Gastroesophageal sphincter (tissue), 4 donors: ENCODE data around the gene NUF2. TPM values are rescaled to one million over a fixed set of nuclear protein-coding genes. Genes with fewer than 3 reads are reported as not detected.

Experiments
- ATAC-seq: fragments of 150-250 bp; one replicate; pipeline ENCODE4 v1.9.1; 2016; ENCODE audit warnings: mild to moderate bottlenecking, moderate library complexity
- H3K27ac ChIP-seq, 4 donors: fragments of 200-600 bp; sonication (generic) in 3 of 4; 1 replicate in 3 of 4; 2 replicates in 1 of 4; pipeline ENCODE4 v1.5.1; 2016 to 2019
- H3K27me3 ChIP-seq: fragments of 200-600 bp; sonication (generic); one replicate; pipeline ENCODE4 v1.5.1; 2019
- H3K36me3 ChIP-seq, 2 donors: fragments of 200-600 bp; sonication (generic); one replicate each; pipeline ENCODE4 v1.5.1; 2019; ENCODE audit warnings: control low read depth in 1 of 2
- H3K4me1 ChIP-seq, 3 donors: fragments of 200-600 bp; sonication (generic); 1 replicate in 2 of 3; 2 replicates in 1 of 3; pipeline ENCODE4 v1.5.1; 2016 to 2019; ENCODE audit warnings: control low read depth in 2 of 3
- H3K4me3 ChIP-seq, 2 donors: fragments of 200-600 bp; sonication (generic); one replicate each; pipeline ENCODE4 v1.5.1; 2019; ENCODE audit warnings: mild to moderate bottlenecking in 1 of 2, moderate library complexity in 1 of 2
- H3K9me3 ChIP-seq, 3 donors: fragments of 200-600 bp; sonication (generic); one replicate each; pipeline ENCODE4 v1.5.1; 2017 to 2019; ENCODE audit warnings: control low read depth in 2 of 3
- CTCF ChIP-seq, 4 experiments: fragments of 200-600 bp in 2 of 4; fragments of 450-650 bp in 2 of 4; sonication (generic) in 1 of 4; IDR thresholded peaks; one replicate each; pipeline ENCODE4 v1.5.1; 2017 to 2019; ENCODE audit warnings: antibody characterized with exemption in 4 of 4, mild to moderate bottlenecking in 2 of 4, moderate library complexity in 2 of 4
- EP300 ChIP-seq: sonication (generic); formaldehyde crosslinking; IDR thresholded peaks from one replicate; pipeline ENCODE4 v1.6.1; 2017; ENCODE audit warnings: antibody characterized with exemption, mild to moderate bottlenecking
- POLR2A ChIP-seq, 2 donors: fragments of 450-650 bp; IDR thresholded peaks; one replicate each; pipeline ENCODE4 v1.6.1; 2017; ENCODE audit warnings: antibody characterized with exemption in 2 of 2, mild to moderate bottlenecking in 2 of 2, moderate library complexity in 1 of 2
- POLR2AphosphoS5 ChIP-seq: sonication (generic); formaldehyde crosslinking; IDR thresholded peaks from one replicate; pipeline ENCODE4 v1.6.1; 2017; ENCODE audit warnings: antibody characterized with exemption
- WGBS, 2 donors: methylation state at CpG; one replicate each; pipeline ENCODE4 v1.1.5; 2018; ENCODE audit warnings: low coverage in 1 of 2; 5-methylcytosine and 5-hydroxymethylcytosine counted together
- total RNA-seq, 4 donors: library from RNA; depleted of rRNA; stranded (reverse); fragments of >200 nt; gene quantifications; one replicate each; pipeline ENCODE4 v1.1.0, GENCODE V29; 2016

NUF2 gene
- total RNA-seq, 4 donors from 2014 or later, result 0.94 to 1.7 TPM; not detected in 2

GRCh38 chr1:163399001-163399400, 77.2 kb downstream of the NUF2 start:
- ATAC-seq, result no peak
- 60 to 88% methylated on average over 1 to 5 of the region's 5 CpGs for WGBS, 2 donors
- Histone ChIP-seq H3K36me3 (no peaks in the 10 kb centered on the region), H3K4me1 (peaks cover 0 to 10% (median 0%) of the 10 kb centered on the region in 3 donors), H3K27ac (no peak overlapping the region), H3K9me3 (no peaks in the 10 kb centered on the region), H3K27me3 (no peaks in the 10 kb centered on the region), H3K4me3 (no peak overlapping the region)
- TF ChIP-seq EP300, result no peak
- no peak for TF ChIP-seq POLR2A (IDR thresholded peaks at IDR 0.05)
- no peak for TF ChIP-seq CTCF (IDR thresholded peaks at IDR 0.05)
- TF ChIP-seq POLR2AphosphoS5, result no peak

GRCh38 chr1:163399976-163400601, 78.3 kb downstream of the NUF2 start:
- Histone ChIP-seq H3K27me3 (no peaks in the 10 kb centered on the region), H3K9me3 (no peaks in the 10 kb centered on the region), H3K36me3 (no peaks in the 10 kb centered on the region), H3K27ac (no peak overlapping the region), H3K4me1 (peaks cover 0 to 10% (median 0%) of the 10 kb centered on the region in 3 donors), H3K4me3 (no peak overlapping the region)
- WGBS, 2 donors, result 22 to 52% methylated on average over 3 to 5 of the region's 9 CpGs
- TF ChIP-seq POLR2AphosphoS5 (no peak), POLR2A (IDR thresholded peaks at IDR 0.05) (no peak), CTCF (IDR thresholded peaks at IDR 0.05) (no peak), EP300 (no peak)
- no peak for ATAC-seq

DNA sequence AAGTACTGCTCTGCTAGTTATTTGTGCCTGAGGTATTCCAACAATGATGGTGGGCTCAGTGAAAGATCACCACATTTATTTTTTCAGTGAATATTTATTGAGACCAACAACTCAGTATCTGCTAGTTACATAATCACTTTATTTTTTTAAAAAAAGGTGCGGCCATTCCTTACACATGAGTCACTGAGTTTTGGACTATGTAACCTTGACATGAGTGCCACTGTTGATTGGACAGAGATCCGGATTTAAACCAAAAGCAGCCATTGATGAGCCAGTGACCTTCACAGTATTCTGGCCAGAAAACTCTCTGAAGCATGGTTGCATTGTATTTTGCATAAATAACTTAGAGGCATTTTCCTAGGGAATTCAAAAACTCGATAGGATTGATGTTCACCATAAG, 79.5 kb downstream of the NUF2 start:
- no peaks in the 10 kb centered on the region for H3K36me3 ChIP-seq
- peaks cover 0 to 12% (median 0%) of the 10 kb centered on the region in 3 donors for H3K4me1 ChIP-seq
- H3K27me3 ChIP-seq, result no peaks in the 10 kb centered on the region
- TF ChIP-seq EP300 (no peak), POLR2AphosphoS5 (no peak), CTCF (IDR thresholded peaks at IDR 0.05) (no peak), POLR2A (IDR thresholded peaks at IDR 0.05) (no peak)
- WGBS, 2 donors, result 56 to 75% methylated on average over 3 of the region's 3 CpGs
- ATAC-seq, result no peak
- H3K9me3 ChIP-seq, result no peaks in the 10 kb centered on the region
- no peak overlapping the region for H3K27ac ChIP-seq
- H3K4me3 ChIP-seq, result no peak overlapping the region

Other genes starting within 250 kb of the NUF2 start
- 100 to 1,000 TPM; 267 to 427 (median 386) TPM for gene RGS5, start 119.0 kb upstream of the NUF2 start, total RNA-seq